ENCODE results near the gene KRTAP10-2.

KRTAP10-2 gene

DNA sequence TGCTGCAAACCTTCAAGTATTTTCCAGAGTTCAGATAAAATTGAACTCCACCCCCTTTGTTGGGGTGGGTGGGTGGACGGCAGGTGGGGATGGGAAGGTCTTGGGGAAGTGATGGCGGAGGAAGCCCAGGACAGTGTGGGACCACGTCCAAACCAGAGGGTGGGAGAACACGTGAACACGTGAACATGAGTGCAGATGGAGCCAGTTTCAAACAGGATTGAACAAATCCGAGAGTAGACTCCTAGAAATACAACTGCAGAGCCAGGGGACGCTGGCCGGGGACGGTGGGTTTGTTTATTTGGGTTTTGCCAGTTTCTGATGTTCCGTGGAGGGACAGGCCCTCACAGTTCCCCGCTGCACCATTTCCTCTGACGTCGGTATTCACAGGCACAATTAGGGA lies 2.9 kb downstream of the KRTAP10-2 start:
- Histone ChIP-seq H3K4me1 (ENCODE audit: control insufficient read depth, insufficient read depth, low read length) (no peaks in the 10 kb centered on the region), H3K27ac (ENCODE audit: extremely low read depth, low read depth, low read length) (no peak overlapping the region), H3K9me3 (ENCODE audit: control insufficient read depth, insufficient read depth, low read depth, low read length) (no peaks in the 10 kb centered on the region), H3K4me3 (ENCODE audit: low read depth, low read length) (no peak overlapping the region), H3K36me3 (ENCODE audit: control insufficient read depth in 2 of 2, insufficient read depth in 1 of 2, low read length in 2 of 2) (no peaks in the 10 kb centered on the region)
- TF ChIP-seq SCRT1 (tag by site-specific recombination; IDR thresholded peaks at IDR 0.05; ENCODE audit: borderline replicate concordance) (no peak), BCL11B (tag by site-specific recombination; IDR thresholded peaks at IDR 0.05; ENCODE audit: low read depth) (no peak), ZBTB48 (tag by site-specific recombination; IDR thresholded peaks at IDR 0.05) (no peak), KLF8 (tag by site-specific recombination; IDR thresholded peaks at IDR 0.05) (no peak), ZNF248 (tag by site-specific recombination; IDR thresholded peaks at IDR 0.05) (no peak), TRIM28 (IDR thresholded peaks at IDR 0.05; ENCODE audit: borderline replicate concordance, low read length) (no peak), ZBTB20 (tag by site-specific recombination; IDR thresholded peaks at IDR 0.05) (no peak), ZNF19 (tag by site-specific recombination; IDR thresholded peaks at IDR 0.05; ENCODE audit: low read depth) (no peak), ZNF37A (tag by site-specific recombination; IDR thresholded peaks at IDR 0.05) (no peak), ZNF629 (tag by site-specific recombination; IDR thresholded peaks at IDR 0.05) (no peak), GLIS1 (tag by site-specific recombination; IDR thresholded peaks at IDR 0.05) (no peak), ZNF132 (tag by site-specific recombination; IDR thresholded peaks at IDR 0.05; ENCODE audit: borderline replicate concordance) (no peak), HOXC10 (CRISPR knock-in tag; IDR thresholded peaks at IDR 0.05) (no peak), ZSCAN16 (tag by site-specific recombination; IDR thresholded peaks at IDR 0.05) (no peak), ZNF555 (tag by site-specific recombination; conservative IDR thresholded peaks at IDR 0.05) (no peak), ZNF792 (tag by site-specific recombination; IDR thresholded peaks at IDR 0.05) (no peak)
- TF ChIP-seq, protein P1, sequence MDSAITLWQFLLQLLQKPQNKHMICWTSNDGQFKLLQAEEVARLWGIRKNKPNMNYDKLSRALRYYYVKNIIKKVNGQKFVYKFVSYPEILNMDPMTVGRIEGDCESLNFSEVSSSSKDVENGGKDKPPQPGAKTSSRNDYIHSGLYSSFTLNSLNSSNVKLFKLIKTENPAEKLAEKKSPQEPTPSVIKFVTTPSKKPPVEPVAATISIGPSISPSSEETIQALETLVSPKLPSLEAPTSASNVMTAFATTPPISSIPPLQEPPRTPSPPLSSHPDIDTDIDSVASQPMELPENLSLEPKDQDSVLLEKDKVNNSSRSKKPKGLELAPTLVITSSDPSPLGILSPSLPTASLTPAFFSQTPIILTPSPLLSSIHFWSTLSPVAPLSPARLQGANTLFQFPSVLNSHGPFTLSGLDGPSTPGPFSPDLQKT (IDR thresholded peaks at IDR 0.05; ENCODE audit: borderline replicate concordance, low read depth, low read length) = no peak
- TF ChIP-seq, protein P2, sequence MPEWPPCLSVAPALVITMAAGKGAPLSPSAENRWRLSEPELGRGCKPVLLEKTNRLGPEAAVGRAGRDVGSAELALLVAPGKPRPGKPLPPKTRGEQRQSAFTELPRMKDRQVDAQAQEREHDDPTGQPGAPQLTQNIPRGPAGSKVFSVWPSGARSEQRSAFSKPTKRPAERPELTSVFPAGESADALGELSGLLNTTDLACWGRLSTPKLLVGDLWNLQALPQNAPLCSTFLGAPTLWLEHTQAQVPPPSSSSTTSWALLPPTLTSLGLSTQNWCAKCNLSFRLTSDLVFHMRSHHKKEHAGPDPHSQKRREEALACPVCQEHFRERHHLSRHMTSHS (tag by site-specific recombination; IDR thresholded peaks at IDR 0.05) = no peak
- POLR2A ChIA-PET = no interaction called here
- CTCF ChIA-PET = no interaction called here

DNA sequence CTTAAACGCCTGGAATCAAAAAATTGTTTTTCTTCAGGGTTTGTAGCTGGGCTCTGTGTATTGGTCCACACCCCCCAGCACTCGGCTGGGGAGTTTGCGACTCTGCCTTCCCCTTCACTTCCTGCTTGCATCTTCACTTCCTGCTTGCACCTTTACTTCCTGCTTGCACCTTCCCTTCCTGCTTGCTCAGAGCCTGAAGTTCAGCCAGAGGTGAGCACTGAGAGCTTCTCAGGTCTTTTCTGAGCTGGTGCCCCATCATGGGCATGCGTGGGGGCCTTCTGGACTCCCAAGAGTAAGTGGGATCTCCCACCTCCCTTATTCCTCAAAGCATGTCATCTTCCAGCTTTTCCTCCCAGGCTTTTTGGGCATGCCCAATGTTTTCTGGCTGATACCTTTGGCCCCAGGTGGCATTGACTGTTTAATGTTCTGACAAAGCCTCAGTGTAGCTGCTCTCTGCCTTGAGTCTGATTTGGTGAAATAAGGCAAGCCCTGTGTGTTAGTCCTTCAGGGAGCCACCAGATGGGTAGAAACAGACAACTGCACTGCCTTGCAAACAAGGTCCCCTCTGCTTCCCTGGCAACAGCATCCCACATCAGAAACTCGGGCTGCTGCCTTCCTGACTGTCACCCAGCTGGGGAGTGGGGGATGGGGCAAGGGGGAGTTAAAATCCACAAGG lies 3.5 kb downstream of the KRTAP10-2 start:
- Histone ChIP-seq H3K4me3 (ENCODE audit: low read depth, low read length) (no peak overlapping the region), H3K27ac (ENCODE audit: extremely low read depth, low read depth, low read length) (no peak overlapping the region), H3K36me3 (ENCODE audit: control insufficient read depth in 2 of 2, insufficient read depth in 1 of 2, low read length in 2 of 2) (no peaks in the 10 kb centered on the region), H3K9me3 (ENCODE audit: control insufficient read depth, insufficient read depth, low read depth, low read length) (no peaks in the 10 kb centered on the region), H3K4me1 (ENCODE audit: control insufficient read depth, insufficient read depth, low read length) (no peaks in the 10 kb centered on the region)
- POLR2A ChIA-PET = no interaction called here
- CTCF ChIA-PET = interaction anchor here (1.0 kb wide), 1 partner anchor 246 kb away, joined by 3 read pairs; no protein-coding TSS in a partner anchor
- TF ChIP-seq OVOL3 (tag by site-specific recombination; IDR thresholded peaks at IDR 0.05) = no peak
- TF ChIP-seq, protein P3, sequence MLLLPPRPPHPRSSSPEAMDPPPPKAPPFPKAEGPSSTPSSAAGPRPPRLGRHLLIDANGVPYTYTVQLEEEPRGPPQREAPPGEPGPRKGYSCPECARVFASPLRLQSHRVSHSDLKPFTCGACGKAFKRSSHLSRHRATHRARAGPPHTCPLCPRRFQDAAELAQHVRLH (tag by site-specific recombination; IDR thresholded peaks at IDR 0.05) = no peak
- TF ChIP-seq ZNF548 (tag by site-specific recombination; IDR thresholded peaks at IDR 0.05) = no peak
- no peak for TF ChIP-seq SCRT2 (tag by site-specific recombination; IDR thresholded peaks at IDR 0.05)
- TF ChIP-seq ZNF174 (tag by site-specific recombination; IDR thresholded peaks at IDR 0.05) = no peak
- TF ChIP-seq ZNF157 (tag by site-specific recombination; IDR thresholded peaks at IDR 0.05) = no peak
- TF ChIP-seq ZNF394 (tag by site-specific recombination; IDR thresholded peaks at IDR 0.05; ENCODE audit: borderline replicate concordance) = no peak
- TF ChIP-seq ZNF121 (tag by site-specific recombination; IDR thresholded peaks at IDR 0.05) = no peak
- TF ChIP-seq SP2 (tag by site-specific recombination; IDR thresholded peaks at IDR 0.05) = no peak
- TF ChIP-seq SALL2 (tag by site-specific recombination; IDR thresholded peaks at IDR 0.05; ENCODE audit: borderline replicate concordance) = no peak
- no peak for TF ChIP-seq ZNF211 (tag by site-specific recombination; IDR thresholded peaks at IDR 0.05; ENCODE audit: low read depth)
- TF ChIP-seq, protein P4, sequence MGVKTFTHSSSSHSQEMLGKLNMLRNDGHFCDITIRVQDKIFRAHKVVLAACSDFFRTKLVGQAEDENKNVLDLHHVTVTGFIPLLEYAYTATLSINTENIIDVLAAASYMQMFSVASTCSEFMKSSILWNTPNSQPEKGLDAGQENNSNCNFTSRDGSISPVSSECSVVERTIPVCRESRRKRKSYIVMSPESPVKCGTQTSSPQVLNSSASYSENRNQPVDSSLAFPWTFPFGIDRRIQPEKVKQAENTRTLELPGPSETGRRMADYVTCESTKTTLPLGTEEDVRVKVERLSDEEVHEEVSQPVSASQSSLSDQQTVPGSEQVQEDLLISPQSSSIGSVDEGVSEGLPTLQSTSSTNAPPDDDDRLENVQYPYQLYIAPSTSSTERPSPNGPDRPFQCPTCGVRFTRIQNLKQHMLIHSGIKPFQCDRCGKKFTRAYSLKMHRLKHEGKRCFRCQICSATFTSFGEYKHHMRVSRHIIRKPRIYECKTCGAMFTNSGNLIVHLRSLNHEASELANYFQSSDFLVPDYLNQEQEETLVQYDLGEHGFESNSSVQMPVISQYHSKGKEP (tag by site-specific recombination; IDR thresholded peaks at IDR 0.05) = no peak
- TF ChIP-seq ZFP69B (tag by site-specific recombination; IDR thresholded peaks at IDR 0.05) = no peak
- TF ChIP-seq, protein P5, sequence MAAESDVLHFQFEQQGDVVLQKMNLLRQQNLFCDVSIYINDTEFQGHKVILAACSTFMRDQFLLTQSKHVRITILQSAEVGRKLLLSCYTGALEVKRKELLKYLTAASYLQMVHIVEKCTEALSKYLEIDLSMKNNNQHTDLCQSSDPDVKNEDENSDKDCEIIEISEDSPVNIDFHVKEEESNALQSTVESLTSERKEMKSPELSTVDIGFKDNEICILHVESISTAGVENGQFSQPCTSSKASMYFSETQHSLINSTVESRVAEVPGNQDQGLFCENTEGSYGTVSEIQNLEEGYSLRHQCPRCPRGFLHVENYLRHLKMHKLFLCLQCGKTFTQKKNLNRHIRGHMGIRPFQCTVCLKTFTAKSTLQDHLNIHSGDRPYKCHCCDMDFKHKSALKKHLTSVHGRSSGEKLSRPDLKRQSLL (tag by site-specific recombination; IDR thresholded peaks at IDR 0.05) = no peak
- no peak for TF ChIP-seq KLF9 (tag by site-specific recombination; IDR thresholded peaks at IDR 0.05; ENCODE audit: low read depth)
- no peak for TF ChIP-seq KLF10 (tag by site-specific recombination; IDR thresholded peaks at IDR 0.05)

Measured in HEK293 (cell line).